ENCODE measurements around the gene MRPL36. TPM values are rescaled to one million over a fixed set of nuclear protein-coding genes. Genes with fewer than 3 reads are reported as not detected.

MRPL36 gene
- total RNA-seq, 1 donor from 2014 or later: 38.0 TPM

GRCh38 chr5:1807451-1808185 lies 8.0 kb upstream of the MRPL36 start:
- H3K4me1 Mint-ChIP-seq: peaks cover 3% of the 10 kb centered on the region
- H3K36me3 Mint-ChIP-seq: peaks cover 66% of the 10 kb centered on the region
- no peak for DNase-seq (ENCODE audit: low spot score in 2 of 2, unreplicated experiment in 2 of 2)
- TF ChIP-seq CTCF (IDR thresholded peaks at IDR 0.05; ENCODE audit: unreplicated experiment): no peak
- H3K4me3 Mint-ChIP-seq: no peak overlapping the region
- no peak overlapping the region for H3K27ac Mint-ChIP-seq
- H3K27me3 Mint-ChIP-seq (ENCODE audit: low read depth): no peaks in the 10 kb centered on the region
- no peaks in the 10 kb centered on the region for H3K9me3 Mint-ChIP-seq

GRCh38 chr5:1806974-1807373 lies 7.3 kb upstream of the MRPL36 start:
- peaks cover 62% of the 10 kb centered on the region for H3K36me3 Mint-ChIP-seq
- no peak for DNase-seq (ENCODE audit: low spot score in 2 of 2, unreplicated experiment in 2 of 2)
- peaks cover 7% of the 10 kb centered on the region for H3K4me1 Mint-ChIP-seq
- H3K27ac Mint-ChIP-seq: no peak overlapping the region
- no peaks in the 10 kb centered on the region for H3K27me3 Mint-ChIP-seq (ENCODE audit: low read depth)
- TF ChIP-seq CTCF (IDR thresholded peaks at IDR 0.05; ENCODE audit: unreplicated experiment): no peak
- H3K4me3 Mint-ChIP-seq: no peak overlapping the region
- no peaks in the 10 kb centered on the region for H3K9me3 Mint-ChIP-seq

GRCh38 chr5:1806199-1806598 lies 6.6 kb upstream of the MRPL36 start:
- no peak for TF ChIP-seq CTCF (IDR thresholded peaks at IDR 0.05; ENCODE audit: unreplicated experiment)
- Mint-ChIP-seq H3K27me3 (ENCODE audit: low read depth) (no peaks in the 10 kb centered on the region), H3K27ac (no peak overlapping the region), H3K4me3 (no peak overlapping the region), H3K9me3 (no peaks in the 10 kb centered on the region), H3K36me3 (peaks cover 55% of the 10 kb centered on the region), H3K4me1 (peaks cover 9% of the 10 kb centered on the region)
- no peak for DNase-seq (ENCODE audit: low spot score in 2 of 2, unreplicated experiment in 2 of 2)

- Mint-ChIP-seq H3K36me3 (peaks cover 51% of the 10 kb centered on the region), H3K27ac (no peak overlapping the region), H3K27me3 (ENCODE audit: low read depth) (no peaks in the 10 kb centered on the region), H3K4me3 (no peak overlapping the region), H3K9me3 (no peaks in the 10 kb centered on the region), H3K4me1 (peaks cover 11% of the 10 kb centered on the region)
- TF ChIP-seq CTCF (IDR thresholded peaks at IDR 0.05; ENCODE audit: unreplicated experiment): no peak
- no peak for DNase-seq (ENCODE audit: low spot score in 2 of 2, unreplicated experiment in 2 of 2)
Observed at GRCh38 chr5:1805736-1806135, 6.1 kb upstream of the MRPL36 start.

GRCh38 chr5:1805326-1805725 lies 5.7 kb upstream of the MRPL36 start:
- no peak overlapping the region for H3K27ac Mint-ChIP-seq
- H3K4me1 Mint-ChIP-seq: peaks cover 15% of the 10 kb centered on the region
- H3K4me3 Mint-ChIP-seq: no peak overlapping the region
- no peak for DNase-seq (ENCODE audit: low spot score in 2 of 2, unreplicated experiment in 2 of 2)
- no peaks in the 10 kb centered on the region for H3K27me3 Mint-ChIP-seq (ENCODE audit: low read depth)
- no peak for TF ChIP-seq CTCF (IDR thresholded peaks at IDR 0.05; ENCODE audit: unreplicated experiment)
- no peaks in the 10 kb centered on the region for H3K9me3 Mint-ChIP-seq
- H3K36me3 Mint-ChIP-seq: peaks cover 51% of the 10 kb centered on the region

All from mesothelial cell of epicardium (in vitro differentiated cells).